HG03558 (cell line): Measurements from ENCODE around the gene FBXL17.

ENCODE experiments used
- ATAC-seq: cut with Tn5 transposase; IDR thresholded peaks from one replicate; pipeline ENCODE4 v1.9.1; 2021; ENCODE audit warnings: moderate number of reproducible peaks; ENCODE audit not compliant: unreplicated experiment; ENCODE audit errors: extremely low read depth

The FBXL17 gene

GRCh38 chr5:107887166-107887943 is 494.5 kb downstream of the FBXL17 start:
- no peak for ATAC-seq

GRCh38 chr5:107885601-107886000 is 496.3 kb downstream of the FBXL17 start:
- no peak for ATAC-seq

- ATAC-seq, result no peak
These were observed 497.0 kb downstream of the FBXL17 start for GRCh38 chr5:107884871-107885270.

- no peak for ATAC-seq
These were observed 503.2 kb downstream of the FBXL17 start for GRCh38 chr5:107878661-107879060.

GRCh38 chr5:107876906-107877305 is 505.0 kb downstream of the FBXL17 start:
- no peak for ATAC-seq

- no peak for ATAC-seq
These were observed 505.6 kb downstream of the FBXL17 start for GRCh38 chr5:107876261-107876660.

- no peak for ATAC-seq
These were observed 506.1 kb downstream of the FBXL17 start for GRCh38 chr5:107875833-107876232.

- ATAC-seq, result no peak
These were observed 507.1 kb downstream of the FBXL17 start for GRCh38 chr5:107874795-107875194.

- ATAC-seq, result no peak
These were observed 508.0 kb downstream of the FBXL17 start for GRCh38 chr5:107873877-107874276.

GRCh38 chr5:107871023-107871422 is 510.9 kb downstream of the FBXL17 start:
- ATAC-seq, result no peak

- no peak for ATAC-seq
These were observed 512.3 kb downstream of the FBXL17 start for GRCh38 chr5:107869438-107870115.

- ATAC-seq, result no peak
These were observed 513.1 kb downstream of the FBXL17 start for GRCh38 chr5:107868650-107869409.

- no peak for ATAC-seq
These were observed 514.6 kb downstream of the FBXL17 start for GRCh38 chr5:107867266-107867665.

GRCh38 chr5:107864793-107865192 is 517.1 kb downstream of the FBXL17 start:
- no peak for ATAC-seq

- no peak for ATAC-seq
These were observed 518.8 kb downstream of the FBXL17 start for GRCh38 chr5:107863125-107863524.

- no peak for ATAC-seq
These were observed 520.3 kb downstream of the FBXL17 start for GRCh38 chr5:107861565-107861964.

- no peak for ATAC-seq
These were observed 521.9 kb downstream of the FBXL17 start for GRCh38 chr5:107860044-107860443.

- no peak for ATAC-seq
These were observed 523.1 kb downstream of the FBXL17 start for GRCh38 chr5:107858788-107859187.

- ATAC-seq, result no peak
These were observed 523.6 kb downstream of the FBXL17 start for GRCh38 chr5:107858324-107858723.

- ATAC-seq, result no peak
These were observed 524.1 kb downstream of the FBXL17 start for GRCh38 chr5:107857785-107858184.

GRCh38 chr5:107855171-107855570 is 526.7 kb downstream of the FBXL17 start:
- no peak for ATAC-seq
